Measurements from ENCODE around the gene SKAP2.

SKAP2 gene

DNA sequence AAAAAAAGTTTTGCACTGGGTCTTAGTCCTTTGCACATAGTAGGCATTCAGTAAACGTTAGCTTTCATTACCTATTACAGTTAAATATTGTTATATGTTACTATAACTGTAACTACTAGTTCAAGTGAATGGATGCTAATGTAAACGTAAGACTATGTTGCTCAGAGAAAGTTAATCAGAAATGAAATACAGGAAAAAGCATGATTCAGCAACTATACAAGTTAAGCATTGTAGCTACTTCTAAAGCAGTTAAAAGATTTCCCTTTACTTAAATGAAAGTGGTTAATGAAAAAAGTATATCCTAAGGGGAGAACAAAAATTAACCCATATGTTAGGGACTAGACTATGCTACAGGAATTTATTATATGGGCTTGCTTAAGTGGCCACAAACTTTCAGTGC is 121.2 kb downstream of the SKAP2 start:
- in situ Hi-C loops (cut with HindIII; ENCODE audit: low sequenced_read_pairs), result no loop called here
- DNase-seq (ENCODE audit: low read depth, low spot score), result no peak
- TF ChIP-seq, protein P1, sequence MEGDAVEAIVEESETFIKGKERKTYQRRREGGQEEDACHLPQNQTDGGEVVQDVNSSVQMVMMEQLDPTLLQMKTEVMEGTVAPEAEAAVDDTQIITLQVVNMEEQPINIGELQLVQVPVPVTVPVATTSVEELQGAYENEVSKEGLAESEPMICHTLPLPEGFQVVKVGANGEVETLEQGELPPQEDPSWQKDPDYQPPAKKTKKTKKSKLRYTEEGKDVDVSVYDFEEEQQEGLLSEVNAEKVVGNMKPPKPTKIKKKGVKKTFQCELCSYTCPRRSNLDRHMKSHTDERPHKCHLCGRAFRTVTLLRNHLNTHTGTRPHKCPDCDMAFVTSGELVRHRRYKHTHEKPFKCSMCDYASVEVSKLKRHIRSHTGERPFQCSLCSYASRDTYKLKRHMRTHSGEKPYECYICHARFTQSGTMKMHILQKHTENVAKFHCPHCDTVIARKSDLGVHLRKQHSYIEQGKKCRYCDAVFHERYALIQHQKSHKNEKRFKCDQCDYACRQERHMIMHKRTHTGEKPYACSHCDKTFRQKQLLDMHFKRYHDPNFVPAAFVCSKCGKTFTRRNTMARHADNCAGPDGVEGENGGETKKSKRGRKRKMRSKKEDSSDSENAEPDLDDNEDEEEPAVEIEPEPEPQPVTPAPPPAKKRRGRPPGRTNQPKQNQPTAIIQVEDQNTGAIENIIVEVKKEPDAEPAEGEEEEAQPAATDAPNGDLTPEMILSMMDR (IDR thresholded peaks at IDR 0.05; ENCODE audit: low read depth, low read length), result no peak
- no peak overlapping the region for H3K4me3 ChIP-seq (ENCODE audit: low read depth, low read length)

DNA sequence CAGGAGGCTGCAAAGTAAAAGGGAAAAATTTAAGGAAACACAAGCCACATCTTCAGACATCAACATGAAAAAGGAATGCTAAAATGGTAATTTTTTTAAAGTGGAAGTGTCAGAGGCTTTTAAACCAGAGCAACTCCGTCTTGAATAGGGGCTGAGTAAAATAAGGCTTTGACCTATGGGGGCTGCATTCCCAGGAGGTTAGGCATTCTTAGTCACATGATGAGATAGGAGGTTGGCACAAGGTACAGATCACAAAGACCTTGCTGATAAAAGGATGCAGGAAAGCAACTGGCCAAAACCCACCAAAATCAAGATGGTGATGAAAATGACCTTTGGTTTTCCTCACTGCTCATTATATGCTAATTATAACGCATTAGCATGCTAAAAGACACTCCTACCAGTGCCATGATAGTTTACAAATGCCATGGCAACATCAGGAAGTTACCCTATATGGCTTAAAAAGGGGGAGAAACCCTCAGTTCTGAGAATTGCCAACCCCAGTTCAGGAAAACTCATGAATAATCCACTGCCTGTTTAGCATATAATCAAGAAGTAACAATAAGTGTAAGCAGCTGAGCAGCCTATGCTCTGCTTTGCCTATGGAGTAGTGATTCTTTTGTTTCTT is 128.3 kb downstream of the SKAP2 start:
- in situ Hi-C loops (cut with HindIII; ENCODE audit: low sequenced_read_pairs), result no loop called here
- no peak for DNase-seq (ENCODE audit: low read depth, low spot score)
- TF ChIP-seq, protein P1 (IDR thresholded peaks at IDR 0.05; ENCODE audit: low read depth, low read length), result no peak
- no peak overlapping the region for H3K4me3 ChIP-seq (ENCODE audit: low read depth, low read length)

- in situ Hi-C loops (cut with HindIII; ENCODE audit: low sequenced_read_pairs), result no loop called here
- no peak for DNase-seq (ENCODE audit: low read depth, low spot score)
- H3K4me3 ChIP-seq (ENCODE audit: low read depth, low read length), result no peak overlapping the region
- TF ChIP-seq, protein P1 (IDR thresholded peaks at IDR 0.05; ENCODE audit: low read depth, low read length), result no peak
Observed at GRCh38 chr7:26729150-26729775, 135.1 kb downstream of the SKAP2 start.

DNA sequence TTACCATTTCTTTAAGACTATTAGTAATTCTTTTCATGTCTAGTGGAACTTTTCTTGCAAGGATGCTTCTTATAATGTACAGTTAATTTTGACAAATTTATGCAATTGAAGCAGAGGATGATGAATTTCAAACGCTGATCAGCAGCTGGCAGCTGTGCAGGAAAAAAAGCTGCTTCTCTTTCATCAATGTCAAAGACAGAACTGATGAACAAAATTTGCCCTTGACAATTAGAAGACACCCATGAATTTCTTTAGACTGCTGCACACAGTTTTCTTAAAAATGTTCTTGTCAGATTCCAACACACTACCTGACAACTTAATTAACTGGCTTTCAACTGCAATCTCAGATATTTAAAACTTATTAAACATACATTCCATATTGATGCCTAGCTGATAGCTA is 138.3 kb downstream of the SKAP2 start:
- H3K4me3 ChIP-seq (ENCODE audit: low read depth, low read length), result no peak overlapping the region
- in situ Hi-C loops (cut with HindIII; ENCODE audit: low sequenced_read_pairs), result no loop called here
- TF ChIP-seq, protein P1 (IDR thresholded peaks at IDR 0.05; ENCODE audit: low read depth, low read length), result no peak
- no peak for DNase-seq (ENCODE audit: low read depth, low spot score)

GRCh38 chr7:26724795-26725194 is 139.6 kb downstream of the SKAP2 start:
- in situ Hi-C loops (cut with HindIII; ENCODE audit: low sequenced_read_pairs), result no loop called here
- no peak for DNase-seq (ENCODE audit: low read depth, low spot score)
- TF ChIP-seq, protein P1 (IDR thresholded peaks at IDR 0.05; ENCODE audit: low read depth, low read length), result no peak

DNA sequence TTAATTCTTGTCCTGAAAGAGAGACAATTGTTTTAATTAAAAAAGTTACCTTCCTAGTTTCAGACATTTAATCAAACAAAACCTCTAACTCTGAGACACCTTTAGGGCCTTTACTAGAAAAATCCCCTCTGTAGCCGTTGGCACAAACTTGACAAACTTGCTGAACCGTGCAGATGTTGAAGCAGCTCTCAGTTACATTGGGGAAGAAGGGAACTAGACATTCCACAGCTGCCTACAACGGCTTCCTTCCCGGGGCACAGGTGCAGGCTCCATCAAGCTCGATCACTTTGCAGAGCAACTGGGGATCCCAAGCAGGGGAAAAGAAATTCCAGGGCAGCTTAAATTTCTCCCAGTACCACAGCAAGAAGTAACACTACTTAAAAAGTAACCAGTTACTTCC is 141.3 kb downstream of the SKAP2 start:
- in situ Hi-C loops (cut with HindIII; ENCODE audit: low sequenced_read_pairs), result no loop called here
- no peak for DNase-seq (ENCODE audit: low read depth, low spot score)
- TF ChIP-seq, protein P1 (IDR thresholded peaks at IDR 0.05; ENCODE audit: low read depth, low read length), result no peak
- H3K4me3 ChIP-seq (ENCODE audit: low read depth, low read length), result no peak overlapping the region

More at GRCh38 chr7:26724795-26725194, 139.6 kb downstream of the SKAP2 start:
- no peak overlapping the region for H3K4me3 ChIP-seq (ENCODE audit: low read depth, low read length)
